HUES48 (cell line): Measurements from ENCODE around the gene CMTM2.

Experiments
- H3K27ac ChIP-seq: one replicate; pipeline ENCODE4 v1.7.0; 2013; ENCODE audit warnings: low read depth, low read length, inconsistent platforms
- H3K27me3 ChIP-seq: 2 replicates; pipeline ENCODE4 v1.6.1; 2013; ENCODE audit warnings: mild to moderate bottlenecking, low read length; ENCODE audit not compliant: control insufficient read depth, insufficient read depth
- H3K36me3 ChIP-seq: 2 replicates; pipeline ENCODE4 v1.6.1; 2013; ENCODE audit warnings: low read length; ENCODE audit not compliant: control insufficient read depth, insufficient read depth
- H3K4me1 ChIP-seq: 2 replicates; pipeline ENCODE4 v1.6.1; 2013; ENCODE audit warnings: mild to moderate bottlenecking, low read length; ENCODE audit not compliant: control insufficient read depth, insufficient read depth
- H3K4me3 ChIP-seq: 2 replicates; pipeline ENCODE4 v1.5.1; 2013; ENCODE audit warnings: mild to moderate bottlenecking, low read depth, low read length
- H3K9ac ChIP-seq: 2 replicates; pipeline ENCODE4 v1.6.1; 2013; ENCODE audit warnings: mild to moderate bottlenecking, low read depth, low read length, moderate library complexity
- H3K9me3 ChIP-seq: 2 replicates; pipeline ENCODE4 v1.6.1; 2013; ENCODE audit warnings: low read length; ENCODE audit not compliant: control insufficient read depth, insufficient read depth

The CMTM2 gene

GRCh38 chr16:66612422-66612821 lies 33.2 kb downstream of the CMTM2 start:
- H3K27me3 ChIP-seq: no peaks in the 10 kb centered on the region
- H3K9ac ChIP-seq: no peak overlapping the region
- no peak overlapping the region for H3K4me3 ChIP-seq
- H3K36me3 ChIP-seq: peaks cover 56% of the 10 kb centered on the region
- no peaks in the 10 kb centered on the region for H3K9me3 ChIP-seq
- H3K27ac ChIP-seq: no peak overlapping the region
- peaks cover 30% of the 10 kb centered on the region for H3K4me1 ChIP-seq

GRCh38 chr16:66614161-66614802 lies 35.0 kb downstream of the CMTM2 start:
- Histone ChIP-seq H3K4me1 (peaks cover 29% of the 10 kb centered on the region), H3K27ac (no peak overlapping the region), H3K9me3 (no peaks in the 10 kb centered on the region), H3K4me3 (no peak overlapping the region), H3K36me3 (peaks cover 64% of the 10 kb centered on the region), H3K27me3 (no peaks in the 10 kb centered on the region), H3K9ac (no peak overlapping the region)

GRCh38 chr16:66616169-66616568 lies 36.9 kb downstream of the CMTM2 start:
- H3K9ac ChIP-seq: no peak overlapping the region
- no peaks in the 10 kb centered on the region for H3K27me3 ChIP-seq
- no peak overlapping the region for H3K4me3 ChIP-seq
- peaks cover 33% of the 10 kb centered on the region for H3K4me1 ChIP-seq
- no peaks in the 10 kb centered on the region for H3K9me3 ChIP-seq
- H3K27ac ChIP-seq: peak overlapping the region; percentile 86
- peaks cover 65% of the 10 kb centered on the region for H3K36me3 ChIP-seq

GRCh38 chr16:66616592-66616991 lies 37.3 kb downstream of the CMTM2 start:
- H3K9ac ChIP-seq: no peak overlapping the region
- H3K4me1 ChIP-seq: peaks cover 33% of the 10 kb centered on the region
- no peak overlapping the region for H3K4me3 ChIP-seq
- no peaks in the 10 kb centered on the region for H3K9me3 ChIP-seq
- peaks cover 66% of the 10 kb centered on the region for H3K36me3 ChIP-seq
- no peaks in the 10 kb centered on the region for H3K27me3 ChIP-seq
- peak overlapping the region; percentile 86 for H3K27ac ChIP-seq

GRCh38 chr16:66617010-66617434 lies 37.8 kb downstream of the CMTM2 start:
- no peaks in the 10 kb centered on the region for H3K27me3 ChIP-seq
- H3K9me3 ChIP-seq: no peaks in the 10 kb centered on the region
- H3K4me3 ChIP-seq: 0 out of 2 replicates have a peak overlapping the region, but pooled peaks have one; percentile 14
- H3K27ac ChIP-seq: peak overlapping the region; percentile 86
- H3K36me3 ChIP-seq: peaks cover 66% of the 10 kb centered on the region
- peaks cover 33% of the 10 kb centered on the region for H3K4me1 ChIP-seq
- H3K9ac ChIP-seq: no peak overlapping the region

GRCh38 chr16:66617728-66618127 lies 38.5 kb downstream of the CMTM2 start:
- no peak overlapping the region for H3K9ac ChIP-seq
- peak overlapping the region; percentile 12 for H3K27ac ChIP-seq
- no peak overlapping the region for H3K4me3 ChIP-seq
- no peaks in the 10 kb centered on the region for H3K27me3 ChIP-seq
- no peaks in the 10 kb centered on the region for H3K9me3 ChIP-seq
- H3K4me1 ChIP-seq: peaks cover 33% of the 10 kb centered on the region
- peaks cover 65% of the 10 kb centered on the region for H3K36me3 ChIP-seq

GRCh38 chr16:66618588-66619375 lies 39.5 kb downstream of the CMTM2 start:
- Histone ChIP-seq H3K27ac (peak overlapping the region; percentile 3), H3K27me3 (no peaks in the 10 kb centered on the region), H3K9ac (no peak overlapping the region), H3K36me3 (peaks cover 62% of the 10 kb centered on the region), H3K4me1 (peaks cover 33% of the 10 kb centered on the region), H3K9me3 (no peaks in the 10 kb centered on the region), H3K4me3 (no peak overlapping the region)

- peak overlapping the region; percentile 40 for H3K27ac ChIP-seq
- no peaks in the 10 kb centered on the region for H3K9me3 ChIP-seq
- H3K27me3 ChIP-seq: no peaks in the 10 kb centered on the region
- no peak overlapping the region for H3K4me3 ChIP-seq
- peaks cover 36% of the 10 kb centered on the region for H3K4me1 ChIP-seq
- H3K36me3 ChIP-seq: peaks cover 53% of the 10 kb centered on the region
- H3K9ac ChIP-seq: no peak overlapping the region
These were observed 40.5 kb downstream of the CMTM2 start for GRCh38 chr16:66619534-66620428.

GRCh38 chr16:66620429-66620795 lies 41.1 kb downstream of the CMTM2 start:
- peaks cover 34% of the 10 kb centered on the region for H3K4me1 ChIP-seq

GRCh38 chr16:66621973-66622372 lies 42.7 kb downstream of the CMTM2 start:
- H3K27ac ChIP-seq: no peak overlapping the region
- peaks cover 20% of the 10 kb centered on the region for H3K4me1 ChIP-seq
- no peak overlapping the region for H3K4me3 ChIP-seq
- peaks cover 47% of the 10 kb centered on the region for H3K36me3 ChIP-seq
- no peak overlapping the region for H3K9ac ChIP-seq
- H3K27me3 ChIP-seq: no peaks in the 10 kb centered on the region
- H3K9me3 ChIP-seq: no peaks in the 10 kb centered on the region

More at GRCh38 chr16:66620429-66620795, 41.1 kb downstream of the CMTM2 start:
- Histone ChIP-seq H3K9ac (no peak overlapping the region), H3K9me3 (no peaks in the 10 kb centered on the region), H3K4me3 (no peak overlapping the region), H3K27ac (peak overlapping the region; percentile 40), H3K27me3 (no peaks in the 10 kb centered on the region), H3K36me3 (peaks cover 47% of the 10 kb centered on the region)
